HEK293 (cell line): ENCODE data around the gene STARD10.
A peak's percentile ranks its signal among the peaks of the same experiment; 100 is the strongest.

Experiments
- FEZF1 ChIP-seq: fragments of 450-650 bp; formaldehyde crosslinking; IDR thresholded peaks from 2 replicates; pipeline ENCODE4 v1.5.1; 2016; ENCODE audit warnings: missing biosample characterization, missing genetic modification characterization
- GLI2 ChIP-seq: fragments of 450-650 bp; formaldehyde crosslinking; IDR thresholded peaks from 2 replicates; pipeline ENCODE4; 2017; ENCODE audit warnings: missing biosample characterization, missing genetic modification characterization, low read depth, borderline replicate concordance
- HOXA7 ChIP-seq: sonication (generic); formaldehyde crosslinking; IDR thresholded peaks from 2 replicates; pipeline ENCODE4 v1.8.1; 2022; ENCODE audit warnings: missing genetic modification reagents, borderline replicate concordance
- MEIS1 ChIP-seq: sonication (generic); formaldehyde crosslinking; IDR thresholded peaks from 2 replicates; pipeline ENCODE4 v1.8.1; 2022; ENCODE audit warnings: missing genetic modification reagents, mild to moderate bottlenecking, borderline replicate concordance
- MYNN ChIP-seq: fragments of 450-650 bp; formaldehyde crosslinking; IDR thresholded peaks from 2 replicates; pipeline ENCODE4 v1.5.1; 2016; ENCODE audit warnings: missing biosample characterization, missing genetic modification characterization, borderline replicate concordance
- SALL2 ChIP-seq: fragments of 450-650 bp; formaldehyde crosslinking; IDR thresholded peaks from 2 replicates; pipeline ENCODE4 v1.5.0; 2017; ENCODE audit warnings: missing biosample characterization, mild to moderate bottlenecking, missing genetic modification characterization, borderline replicate concordance
- SP3 ChIP-seq: fragments of 450-650 bp; formaldehyde crosslinking; IDR thresholded peaks from 2 replicates; pipeline ENCODE4 v1.5.1; 2016; ENCODE audit warnings: missing biosample characterization, missing genetic modification characterization
- ZNF175 ChIP-seq: fragments of 450-650 bp; formaldehyde crosslinking; IDR thresholded peaks from 2 replicates; pipeline ENCODE4 v1.5.1; 2016; ENCODE audit warnings: missing biosample characterization, missing genetic modification characterization
- ZNF302 ChIP-seq: fragments of 450-650 bp; formaldehyde crosslinking; IDR thresholded peaks from 2 replicates; pipeline ENCODE4 v1.5.1; 2016; ENCODE audit warnings: missing biosample characterization, missing genetic modification characterization, low read depth
- ZNF404 ChIP-seq: fragments of 450-650 bp; formaldehyde crosslinking; IDR thresholded peaks from 2 replicates; pipeline ENCODE4 v1.5.1; 2017; ENCODE audit warnings: missing biosample characterization, missing genetic modification characterization
- ZNF433 ChIP-seq: fragments of 450-650 bp; formaldehyde crosslinking; IDR thresholded peaks from 2 replicates; pipeline ENCODE4 v1.5.1; 2016; ENCODE audit warnings: missing biosample characterization, missing genetic modification characterization, low read depth
- ZNF510 ChIP-seq: fragments of 450-650 bp; formaldehyde crosslinking; IDR thresholded peaks from 2 replicates; pipeline ENCODE4 v1.5.1; 2018; ENCODE audit warnings: mild to moderate bottlenecking, missing genetic modification characterization, missing biosample characterization; ENCODE audit not compliant: insufficient replicate concordance
- ZNF521 ChIP-seq: fragments of 450-650 bp; formaldehyde crosslinking; IDR thresholded peaks from 2 replicates; pipeline ENCODE4 v1.5.1; 2017; ENCODE audit warnings: missing biosample characterization, mild to moderate bottlenecking, missing genetic modification characterization
- ZNF544 ChIP-seq: fragments of 450-650 bp; formaldehyde crosslinking; IDR thresholded peaks from 2 replicates; pipeline ENCODE4 v1.5.0; 2017; ENCODE audit warnings: missing biosample characterization, missing genetic modification characterization
- ZNF571 ChIP-seq: fragments of 450-650 bp; formaldehyde crosslinking; IDR thresholded peaks from 2 replicates; pipeline ENCODE4 v1.5.0; 2017; ENCODE audit warnings: missing biosample characterization, missing genetic modification characterization
- ZNF658 ChIP-seq: fragments of 450-650 bp; formaldehyde crosslinking; IDR thresholded peaks from 2 replicates; pipeline ENCODE4; 2016; ENCODE audit warnings: missing biosample characterization, missing genetic modification characterization
- ZNF785 ChIP-seq: fragments of 450-650 bp; formaldehyde crosslinking; IDR thresholded peaks from 2 replicates; pipeline ENCODE4 v1.5.1; 2016; ENCODE audit warnings: missing biosample characterization, missing genetic modification characterization
- TF ChIP-seq, protein P1 (sequence below): fragments of 450-650 bp; formaldehyde crosslinking; IDR thresholded peaks from 2 replicates; pipeline ENCODE4 v1.5.1; 2016; ENCODE audit warnings: missing biosample characterization, missing genetic modification characterization
- TF ChIP-seq, protein P2 (sequence below): fragments of 450-650 bp; formaldehyde crosslinking; IDR thresholded peaks from 2 replicates; pipeline ENCODE4 v1.5.1; 2016; ENCODE audit warnings: missing biosample characterization, missing genetic modification characterization, low read depth
- TF ChIP-seq, protein P3 (sequence below): fragments of 450-650 bp; formaldehyde crosslinking; IDR thresholded peaks from 2 replicates; pipeline ENCODE4 v1.5.1; 2016; ENCODE audit warnings: missing biosample characterization, missing genetic modification characterization
- TF ChIP-seq, protein P4 (sequence below): fragments of 450-650 bp; formaldehyde crosslinking; IDR thresholded peaks from 2 replicates; pipeline ENCODE4 v1.5.1; 2016; ENCODE audit warnings: missing biosample characterization, missing genetic modification characterization
- TF ChIP-seq, protein P5 (sequence below): fragments of 450-650 bp; formaldehyde crosslinking; IDR thresholded peaks from 2 replicates; pipeline ENCODE4 v1.5.1; 2016; ENCODE audit warnings: missing biosample characterization, missing genetic modification characterization

STARD10 gene

DNA sequence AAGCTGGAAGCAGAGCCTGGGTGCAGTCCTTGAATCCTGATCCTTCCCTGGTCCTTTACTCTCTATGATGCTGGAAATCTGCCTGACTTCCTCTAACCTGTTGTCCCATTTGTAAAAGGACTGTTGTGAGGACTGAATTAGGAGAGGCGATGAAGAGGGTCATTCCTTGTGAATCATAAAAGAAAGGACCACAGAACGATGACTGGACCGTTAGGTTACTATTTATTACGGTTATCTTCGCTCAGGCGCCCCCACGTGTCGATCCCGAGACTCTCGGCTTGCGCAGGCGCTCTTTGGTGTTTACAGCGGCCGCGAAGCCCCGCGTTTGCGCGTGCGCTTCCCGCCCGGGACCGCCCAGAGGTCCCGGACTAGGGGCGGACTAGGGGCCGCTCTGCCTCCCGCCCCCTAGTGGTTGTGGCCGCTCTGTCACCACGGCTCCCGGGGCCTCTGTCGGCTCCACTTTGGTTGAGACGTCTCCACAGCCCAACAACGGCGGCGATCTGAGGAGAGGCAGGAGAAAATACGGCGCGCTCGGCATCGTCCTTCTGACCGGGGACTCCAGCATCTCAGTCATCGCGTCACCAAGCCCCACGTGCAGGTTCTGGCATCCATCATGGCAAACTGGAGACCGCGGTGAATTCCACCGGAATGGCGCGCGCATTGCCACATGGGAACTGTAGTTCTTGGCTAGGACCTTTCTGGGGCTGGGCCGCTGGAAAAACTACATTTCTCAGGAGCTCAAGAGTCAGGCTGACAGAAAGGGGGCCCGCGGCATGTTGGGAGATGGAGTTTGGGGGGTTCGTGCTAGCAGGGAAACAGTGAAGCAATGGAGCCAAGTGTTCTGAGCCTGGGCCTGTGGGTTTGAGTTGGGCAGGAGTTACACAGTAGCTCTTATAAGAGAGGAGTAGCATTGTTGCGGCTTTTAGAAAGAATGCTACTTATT, at the start of gene STARD10 (continued):
- TF ChIP-seq, protein P1, sequence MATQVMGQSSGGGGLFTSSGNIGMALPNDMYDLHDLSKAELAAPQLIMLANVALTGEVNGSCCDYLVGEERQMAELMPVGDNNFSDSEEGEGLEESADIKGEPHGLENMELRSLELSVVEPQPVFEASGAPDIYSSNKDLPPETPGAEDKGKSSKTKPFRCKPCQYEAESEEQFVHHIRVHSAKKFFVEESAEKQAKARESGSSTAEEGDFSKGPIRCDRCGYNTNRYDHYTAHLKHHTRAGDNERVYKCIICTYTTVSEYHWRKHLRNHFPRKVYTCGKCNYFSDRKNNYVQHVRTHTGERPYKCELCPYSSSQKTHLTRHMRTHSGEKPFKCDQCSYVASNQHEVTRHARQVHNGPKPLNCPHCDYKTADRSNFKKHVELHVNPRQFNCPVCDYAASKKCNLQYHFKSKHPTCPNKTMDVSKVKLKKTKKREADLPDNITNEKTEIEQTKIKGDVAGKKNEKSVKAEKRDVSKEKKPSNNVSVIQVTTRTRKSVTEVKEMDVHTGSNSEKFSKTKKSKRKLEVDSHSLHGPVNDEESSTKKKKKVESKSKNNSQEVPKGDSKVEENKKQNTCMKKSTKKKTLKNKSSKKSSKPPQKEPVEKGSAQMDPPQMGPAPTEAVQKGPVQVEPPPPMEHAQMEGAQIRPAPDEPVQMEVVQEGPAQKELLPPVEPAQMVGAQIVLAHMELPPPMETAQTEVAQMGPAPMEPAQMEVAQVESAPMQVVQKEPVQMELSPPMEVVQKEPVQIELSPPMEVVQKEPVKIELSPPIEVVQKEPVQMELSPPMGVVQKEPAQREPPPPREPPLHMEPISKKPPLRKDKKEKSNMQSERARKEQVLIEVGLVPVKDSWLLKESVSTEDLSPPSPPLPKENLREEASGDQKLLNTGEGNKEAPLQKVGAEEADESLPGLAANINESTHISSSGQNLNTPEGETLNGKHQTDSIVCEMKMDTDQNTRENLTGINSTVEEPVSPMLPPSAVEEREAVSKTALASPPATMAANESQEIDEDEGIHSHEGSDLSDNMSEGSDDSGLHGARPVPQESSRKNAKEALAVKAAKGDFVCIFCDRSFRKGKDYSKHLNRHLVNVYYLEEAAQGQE (tag by site-specific recombination) = no peak
- TF ChIP-seq GLI2 (tag by site-specific recombination) (no peak), FEZF1 (tag by site-specific recombination) (no peak), ZNF302 (tag by site-specific recombination) (no peak), SALL2 (tag by site-specific recombination) (no peak), MEIS1 (CRISPR knock-in tag) (no peak), ZNF404 (tag by site-specific recombination) (no peak), ZNF571 (tag by site-specific recombination) (no peak), ZNF785 (tag by site-specific recombination) (no peak), HOXA7 (CRISPR knock-in tag) (no peak), ZNF175 (tag by site-specific recombination) (no peak), SP3 (tag by site-specific recombination) (peak; percentile 89), ZNF510 (tag by site-specific recombination) (no peak), ZNF433 (no peak), MYNN (tag by site-specific recombination) (no peak), ZNF544 (tag by site-specific recombination) (no peak), ZNF521 (no peak), ZNF658 (tag by site-specific recombination) (no peak)
- TF ChIP-seq, protein P2, sequence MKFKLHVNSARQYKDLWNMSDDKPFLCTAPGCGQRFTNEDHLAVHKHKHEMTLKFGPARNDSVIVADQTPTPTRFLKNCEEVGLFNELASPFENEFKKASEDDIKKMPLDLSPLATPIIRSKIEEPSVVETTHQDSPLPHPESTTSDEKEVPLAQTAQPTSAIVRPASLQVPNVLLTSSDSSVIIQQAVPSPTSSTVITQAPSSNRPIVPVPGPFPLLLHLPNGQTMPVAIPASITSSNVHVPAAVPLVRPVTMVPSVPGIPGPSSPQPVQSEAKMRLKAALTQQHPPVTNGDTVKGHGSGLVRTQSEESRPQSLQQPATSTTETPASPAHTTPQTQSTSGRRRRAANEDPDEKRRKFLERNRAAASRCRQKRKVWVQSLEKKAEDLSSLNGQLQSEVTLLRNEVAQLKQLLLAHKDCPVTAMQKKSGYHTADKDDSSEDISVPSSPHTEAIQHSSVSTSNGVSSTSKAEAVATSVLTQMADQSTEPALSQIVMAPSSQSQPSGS (tag by site-specific recombination) = no peak
- TF ChIP-seq, protein P3, sequence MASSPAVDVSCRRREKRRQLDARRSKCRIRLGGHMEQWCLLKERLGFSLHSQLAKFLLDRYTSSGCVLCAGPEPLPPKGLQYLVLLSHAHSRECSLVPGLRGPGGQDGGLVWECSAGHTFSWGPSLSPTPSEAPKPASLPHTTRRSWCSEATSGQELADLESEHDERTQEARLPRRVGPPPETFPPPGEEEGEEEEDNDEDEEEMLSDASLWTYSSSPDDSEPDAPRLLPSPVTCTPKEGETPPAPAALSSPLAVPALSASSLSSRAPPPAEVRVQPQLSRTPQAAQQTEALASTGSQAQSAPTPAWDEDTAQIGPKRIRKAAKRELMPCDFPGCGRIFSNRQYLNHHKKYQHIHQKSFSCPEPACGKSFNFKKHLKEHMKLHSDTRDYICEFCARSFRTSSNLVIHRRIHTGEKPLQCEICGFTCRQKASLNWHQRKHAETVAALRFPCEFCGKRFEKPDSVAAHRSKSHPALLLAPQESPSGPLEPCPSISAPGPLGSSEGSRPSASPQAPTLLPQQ (tag by site-specific recombination) = peak; percentile 73
- TF ChIP-seq, protein P4, sequence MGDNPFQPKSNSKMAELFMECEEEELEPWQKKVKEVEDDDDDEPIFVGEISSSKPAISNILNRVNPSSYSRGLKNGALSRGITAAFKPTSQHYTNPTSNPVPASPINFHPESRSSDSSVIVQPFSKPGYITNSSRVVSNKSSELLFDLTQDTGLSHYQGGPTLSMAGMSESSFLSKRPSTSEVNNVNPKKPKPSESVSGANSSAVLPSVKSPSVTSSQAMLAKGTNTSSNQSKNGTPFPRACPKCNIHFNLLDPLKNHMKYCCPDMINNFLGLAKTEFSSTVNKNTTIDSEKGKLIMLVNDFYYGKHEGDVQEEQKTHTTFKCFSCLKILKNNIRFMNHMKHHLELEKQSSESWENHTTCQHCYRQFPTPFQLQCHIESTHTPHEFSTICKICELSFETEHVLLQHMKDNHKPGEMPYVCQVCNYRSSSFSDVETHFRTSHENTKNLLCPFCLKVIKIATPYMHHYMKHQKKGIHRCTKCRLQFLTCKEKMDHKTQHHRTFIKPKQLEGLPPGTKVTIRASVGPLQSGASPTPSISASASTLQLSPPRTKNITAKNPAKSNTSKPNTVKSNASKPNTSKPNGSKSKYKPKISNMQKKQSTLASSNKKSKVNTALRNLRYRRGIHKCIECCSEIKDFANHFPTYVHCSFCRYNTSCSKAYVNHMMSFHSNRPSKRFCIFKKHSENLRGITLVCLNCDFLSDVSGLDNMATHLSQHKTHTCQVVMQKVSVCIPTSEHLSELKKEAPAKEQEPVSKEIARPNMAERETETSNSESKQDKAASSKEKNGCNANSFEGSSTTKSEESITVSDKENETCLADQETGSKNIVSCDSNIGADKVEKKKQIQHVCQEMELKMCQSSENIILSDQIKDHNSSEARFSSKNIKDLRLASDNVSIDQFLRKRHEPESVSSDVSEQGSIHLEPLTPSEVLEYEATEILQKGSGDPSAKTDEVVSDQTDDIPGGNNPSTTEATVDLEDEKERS (tag by site-specific recombination) = no peak
- TF ChIP-seq, protein P5, sequence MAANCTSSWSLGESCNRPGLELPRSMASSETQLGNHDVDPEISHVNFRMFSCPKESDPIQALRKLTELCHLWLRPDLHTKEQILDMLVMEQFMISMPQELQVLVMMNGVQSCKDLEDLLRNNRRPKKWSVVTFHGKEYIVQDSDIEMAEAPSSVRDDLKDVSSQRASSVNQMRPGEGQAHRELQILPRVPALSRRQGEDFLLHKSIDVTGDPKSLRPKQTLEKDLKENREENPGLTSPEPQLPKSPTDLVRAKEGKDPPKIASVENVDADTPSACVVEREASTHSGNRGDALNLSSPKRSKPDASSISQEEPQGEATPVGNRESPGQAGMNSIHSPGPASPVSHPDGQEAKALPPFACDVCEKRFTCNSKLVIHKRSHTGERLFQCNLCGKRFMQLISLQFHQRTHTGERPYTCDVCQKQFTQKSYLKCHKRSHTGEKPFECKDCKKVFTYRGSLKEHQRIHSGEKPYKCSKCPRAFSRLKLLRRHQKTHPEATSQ (tag by site-specific recombination) = no peak
